SK-N-SH treated with all-trans-retinoic acid at 6 μM for 48 hours (cell line): ENCODE measurements around the gene ATF6.
"Not testable (repeated sequence)": the region's sequence is repeated elsewhere in the genome, so short reads cannot be mapped to it uniquely, and the experiment has no call there.

Experiments
- ATAC-seq: fragments of 200-7000 bp; cut with Tn5 transposase; 3 replicates; pipeline ENCODE4 v1.9.1; 2020; ENCODE audit warnings: mild to moderate bottlenecking, moderate library complexity
- ARNTL ChIP-seq: fragments of 450-650 bp; formaldehyde crosslinking; IDR thresholded peaks from 2 replicates; pipeline ENCODE4 v1.5.0; 2020; ENCODE audit warnings: low read depth, mild to moderate bottlenecking, moderate library complexity, borderline replicate concordance
- BACH2 ChIP-seq: fragments of 250-450 bp; sonication (Bioruptor Pico); IDR thresholded peaks from 2 replicates; pipeline ENCODE4 v1.9.0; 2021; ENCODE audit warnings: mild to moderate bottlenecking, borderline replicate concordance
- ESRRG ChIP-seq: fragments of 250-450 bp; sonication (Bioruptor Pico); IDR thresholded peaks from 2 replicates; pipeline ENCODE4 v1.6.1; 2021; ENCODE audit warnings: mild to moderate bottlenecking
- ISL1 ChIP-seq: fragments of 250-450 bp; sonication (Bioruptor Pico); IDR thresholded peaks from 2 replicates; pipeline ENCODE4 v2.1.2; 2022; ENCODE audit warnings: mild to moderate bottlenecking, moderate library complexity
- OSR1 ChIP-seq: fragments of 250-450 bp; sonication (Bioruptor Pico); IDR thresholded peaks from 2 replicates; pipeline ENCODE4 v1.8.0; 2022; ENCODE audit warnings: moderate library complexity, mild to moderate bottlenecking, inconsistent platforms
- RARB ChIP-seq: fragments of 250-450 bp; sonication (Bioruptor Pico); IDR thresholded peaks from 2 replicates; pipeline ENCODE4 v1.8.0; 2021; ENCODE audit warnings: mild to moderate bottlenecking, moderate library complexity
- SNAI2 ChIP-seq: fragments of 250-450 bp; sonication (Bioruptor Pico); IDR thresholded peaks from 2 replicates; pipeline ENCODE4 v1.5.0; 2020; ENCODE audit warnings: mild to moderate bottlenecking, moderate library complexity
- ZC3H10 ChIP-seq: fragments of 250-450 bp; sonication (Bioruptor Pico); IDR thresholded peaks from 2 replicates; pipeline ENCODE4 v1.5.1; 2021; ENCODE audit warnings: mild to moderate bottlenecking, moderate library complexity
- ZFP3 ChIP-seq: fragments of 250-450 bp; sonication (Bioruptor Pico); IDR thresholded peaks from 2 replicates; pipeline ENCODE4 v1.5.0; 2020; ENCODE audit warnings: mild to moderate bottlenecking, moderate library complexity
- ZNF565 ChIP-seq: fragments of 450-650 bp; formaldehyde crosslinking; conservative IDR thresholded peaks from 2 replicates; pipeline ENCODE4 v1.5.0; 2020; ENCODE audit warnings: low read depth, mild to moderate bottlenecking, moderate library complexity
- ZNF70 ChIP-seq: fragments of 450-650 bp; formaldehyde crosslinking; IDR thresholded peaks from 2 replicates; pipeline ENCODE4 v1.5.0; 2020; ENCODE audit warnings: mild to moderate bottlenecking, moderate library complexity
- ZNF8 ChIP-seq: fragments of 450-650 bp; formaldehyde crosslinking; IDR thresholded peaks from 2 replicates; pipeline ENCODE4 v1.5.0; 2020; ENCODE audit warnings: mild to moderate bottlenecking, moderate library complexity
- TF ChIP-seq, protein P1 (sequence below): fragments of 250-450 bp; sonication (Bioruptor Pico); IDR thresholded peaks from 2 replicates; pipeline ENCODE4 v1.8.0; 2021; ENCODE audit warnings: low read depth, mild to moderate bottlenecking, moderate library complexity, borderline replicate concordance
- TF ChIP-seq, protein P2 (sequence below): fragments of 250-450 bp; sonication (Bioruptor Pico); IDR thresholded peaks from 2 replicates; pipeline ENCODE4 v1.5.1; 2020; ENCODE audit warnings: low read depth, mild to moderate bottlenecking, moderate library complexity
- TF ChIP-seq, protein P3 (sequence below): fragments of 250-450 bp; sonication (Bioruptor Pico); IDR thresholded peaks from 2 replicates; pipeline ENCODE4 v1.5.1; 2021; ENCODE audit warnings: mild to moderate bottlenecking, moderate library complexity

ATF6 gene

DNA sequence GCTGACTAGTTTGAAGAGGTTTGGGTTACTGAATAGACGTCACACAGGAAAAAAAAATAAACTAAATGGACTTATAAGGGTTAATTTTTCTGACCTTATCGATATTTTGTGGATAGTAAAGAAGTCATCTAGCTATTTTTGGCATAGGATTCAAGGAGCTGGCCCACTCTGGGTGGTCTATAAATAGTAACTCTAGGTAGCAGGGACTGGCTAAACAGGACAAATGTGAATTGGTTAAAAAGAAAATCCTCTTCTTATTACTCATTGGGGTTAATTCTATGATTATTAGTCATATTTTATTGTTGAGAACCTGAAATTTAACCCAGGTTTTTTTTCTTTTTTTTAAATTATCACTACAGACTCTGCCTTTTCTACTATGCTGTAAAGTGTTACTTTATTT lies 61.7 kb downstream of the ATF6 start:
- TF ChIP-seq ARNTL (CRISPR knock-in tag): no peak
- no peak for TF ChIP-seq ZNF70 (CRISPR knock-in tag)
- no peak for TF ChIP-seq SNAI2 (CRISPR knock-in tag)
- no peak for TF ChIP-seq ESRRG
- TF ChIP-seq BACH2 (CRISPR knock-in tag): no peak
- no peak for TF ChIP-seq ZNF8 (CRISPR knock-in tag)
- TF ChIP-seq, protein P1, sequence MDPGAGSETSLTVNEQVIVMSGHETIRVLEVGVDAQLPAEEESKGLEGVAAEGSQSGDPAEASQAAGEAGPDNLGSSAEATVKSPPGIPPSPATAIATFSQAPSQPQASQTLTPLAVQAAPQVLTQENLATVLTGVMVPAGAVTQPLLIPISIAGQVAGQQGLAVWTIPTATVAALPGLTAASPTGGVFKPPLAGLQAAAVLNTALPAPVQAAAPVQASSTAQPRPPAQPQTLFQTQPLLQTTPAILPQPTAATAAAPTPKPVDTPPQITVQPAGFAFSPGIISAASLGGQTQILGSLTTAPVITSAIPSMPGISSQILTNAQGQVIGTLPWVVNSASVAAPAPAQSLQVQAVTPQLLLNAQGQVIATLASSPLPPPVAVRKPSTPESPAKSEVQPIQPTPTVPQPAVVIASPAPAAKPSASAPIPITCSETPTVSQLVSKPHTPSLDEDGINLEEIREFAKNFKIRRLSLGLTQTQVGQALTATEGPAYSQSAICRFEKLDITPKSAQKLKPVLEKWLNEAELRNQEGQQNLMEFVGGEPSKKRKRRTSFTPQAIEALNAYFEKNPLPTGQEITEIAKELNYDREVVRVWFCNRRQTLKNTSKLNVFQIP (CRISPR knock-in tag): no peak
- no peak for TF ChIP-seq RARB
- no peak for TF ChIP-seq ZFP3 (CRISPR knock-in tag)
- peak; percentile 89 for ATAC-seq

DNA sequence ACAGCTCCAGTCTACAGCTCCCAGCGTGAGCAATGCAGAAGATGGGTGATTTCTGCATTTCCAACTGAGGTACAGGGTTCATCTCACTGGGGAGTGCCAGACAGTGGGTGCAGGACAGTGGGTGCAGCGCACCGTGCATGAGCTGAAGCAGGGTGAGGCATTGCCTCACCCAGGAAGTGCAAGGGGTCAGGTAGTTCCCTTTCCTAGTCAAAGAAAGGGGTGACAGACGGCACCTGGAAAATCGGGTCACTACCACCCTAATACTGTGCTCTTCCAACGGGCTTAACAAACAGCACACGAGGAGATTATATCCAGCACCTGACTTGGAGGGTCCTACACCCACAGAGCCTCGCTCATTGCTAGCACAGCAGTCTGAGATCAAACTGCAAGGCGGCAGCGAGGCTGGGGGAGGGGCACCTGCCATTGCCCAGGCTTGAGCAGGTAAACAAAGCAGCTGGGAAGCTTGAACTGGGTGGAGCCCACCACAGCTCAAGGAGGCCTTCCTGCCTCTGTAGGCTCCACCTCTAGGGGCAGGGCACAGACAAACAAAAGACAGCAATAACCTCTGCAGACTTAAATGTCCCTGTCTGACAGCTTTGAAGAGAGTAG lies 66.3 kb downstream of the ATF6 start:
- ATAC-seq: not testable (repeated sequence)

DNA sequence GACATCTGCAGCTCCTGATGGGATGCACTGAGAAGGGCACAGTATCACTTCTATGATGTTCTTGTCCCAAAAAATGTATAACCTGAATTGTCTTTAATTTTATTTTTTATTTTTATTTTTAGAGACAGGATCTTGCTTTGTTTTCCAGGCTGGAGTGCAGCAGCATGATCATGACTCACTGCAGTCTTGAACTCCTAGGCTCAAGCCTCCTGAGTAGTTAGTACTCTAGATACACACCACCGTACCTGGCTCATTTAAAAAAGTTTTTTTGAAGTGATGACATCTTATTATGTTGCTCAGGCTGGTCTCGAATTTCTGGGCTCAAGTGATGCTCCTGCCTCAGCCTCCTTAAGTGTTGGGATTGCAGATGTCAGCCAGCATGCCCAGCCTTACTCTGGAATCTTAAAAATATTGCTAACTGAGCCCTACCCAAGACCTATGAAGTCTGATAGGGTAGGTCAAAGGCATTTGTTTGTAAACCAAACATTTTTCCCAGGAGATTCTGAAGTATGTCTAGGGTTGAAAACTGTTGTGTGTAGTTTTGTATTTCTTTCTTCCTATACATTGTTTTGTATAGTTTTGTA lies 68.9 kb downstream of the ATF6 start:
- peak; percentile 43 for ATAC-seq
- TF ChIP-seq, protein P2, sequence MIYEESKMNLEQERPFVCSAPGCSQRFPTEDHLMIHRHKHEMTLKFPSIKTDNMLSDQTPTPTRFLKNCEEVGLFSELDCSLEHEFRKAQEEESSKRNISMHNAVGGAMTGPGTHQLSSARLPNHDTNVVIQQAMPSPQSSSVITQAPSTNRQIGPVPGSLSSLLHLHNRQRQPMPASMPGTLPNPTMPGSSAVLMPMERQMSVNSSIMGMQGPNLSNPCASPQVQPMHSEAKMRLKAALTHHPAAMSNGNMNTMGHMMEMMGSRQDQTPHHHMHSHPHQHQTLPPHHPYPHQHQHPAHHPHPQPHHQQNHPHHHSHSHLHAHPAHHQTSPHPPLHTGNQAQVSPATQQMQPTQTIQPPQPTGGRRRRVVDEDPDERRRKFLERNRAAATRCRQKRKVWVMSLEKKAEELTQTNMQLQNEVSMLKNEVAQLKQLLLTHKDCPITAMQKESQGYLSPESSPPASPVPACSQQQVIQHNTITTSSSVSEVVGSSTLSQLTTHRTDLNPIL: no peak
- TF ChIP-seq ESRRG: no peak
- TF ChIP-seq OSR1 (CRISPR knock-in tag): no peak
- no peak for TF ChIP-seq ZNF565
- TF ChIP-seq, protein P1 (CRISPR knock-in tag): no peak
- TF ChIP-seq ZFP3 (CRISPR knock-in tag): no peak

DNA sequence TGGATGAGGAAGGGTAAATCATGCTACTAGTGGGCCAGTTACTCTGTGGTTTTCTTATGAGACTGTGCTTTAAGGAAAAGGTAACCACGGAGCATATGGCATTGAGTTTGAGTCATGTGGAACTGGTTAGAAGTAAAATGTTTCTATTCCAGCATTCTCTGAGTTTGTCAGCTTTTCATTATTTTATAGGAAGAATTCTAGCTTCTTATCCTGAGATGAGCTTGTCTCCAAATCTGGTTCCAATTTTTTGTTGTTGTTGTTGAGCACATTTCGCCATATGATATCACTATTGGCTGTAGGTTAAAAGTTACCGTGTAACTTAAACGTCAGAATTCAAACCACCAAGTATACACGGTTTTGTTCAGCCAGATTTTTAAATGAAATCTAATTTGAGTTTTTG lies 69.9 kb downstream of the ATF6 start:
- TF ChIP-seq BACH2 (CRISPR knock-in tag) (no peak), ARNTL (CRISPR knock-in tag) (no peak), SNAI2 (CRISPR knock-in tag) (no peak), ZFP3 (CRISPR knock-in tag) (no peak)
- TF ChIP-seq, protein P1 (CRISPR knock-in tag): no peak
- ATAC-seq: peak; percentile 88

DNA sequence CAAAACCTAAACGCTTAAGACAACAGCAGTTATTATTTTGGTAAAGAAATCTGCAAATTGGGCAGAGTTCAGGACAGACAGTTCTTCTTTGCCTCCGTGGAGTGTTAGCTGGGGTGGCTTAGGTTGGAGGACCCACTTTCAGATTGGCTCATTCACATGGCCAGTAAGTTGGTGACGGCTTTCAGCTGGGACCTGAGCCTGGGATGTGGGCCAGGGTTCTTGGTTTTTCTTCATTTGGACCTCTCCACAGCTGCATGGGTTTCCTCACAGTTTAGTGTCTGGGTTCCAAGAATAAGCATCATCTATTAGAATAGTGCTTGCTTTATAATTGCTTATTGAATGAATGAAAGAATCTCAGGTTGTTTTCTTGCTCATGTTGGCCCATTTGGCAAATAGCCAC lies 72.2 kb downstream of the ATF6 start:
- TF ChIP-seq ZC3H10 (no peak), RARB (no peak), ISL1 (no peak), ZNF8 (CRISPR knock-in tag) (no peak)
- TF ChIP-seq, protein P3, sequence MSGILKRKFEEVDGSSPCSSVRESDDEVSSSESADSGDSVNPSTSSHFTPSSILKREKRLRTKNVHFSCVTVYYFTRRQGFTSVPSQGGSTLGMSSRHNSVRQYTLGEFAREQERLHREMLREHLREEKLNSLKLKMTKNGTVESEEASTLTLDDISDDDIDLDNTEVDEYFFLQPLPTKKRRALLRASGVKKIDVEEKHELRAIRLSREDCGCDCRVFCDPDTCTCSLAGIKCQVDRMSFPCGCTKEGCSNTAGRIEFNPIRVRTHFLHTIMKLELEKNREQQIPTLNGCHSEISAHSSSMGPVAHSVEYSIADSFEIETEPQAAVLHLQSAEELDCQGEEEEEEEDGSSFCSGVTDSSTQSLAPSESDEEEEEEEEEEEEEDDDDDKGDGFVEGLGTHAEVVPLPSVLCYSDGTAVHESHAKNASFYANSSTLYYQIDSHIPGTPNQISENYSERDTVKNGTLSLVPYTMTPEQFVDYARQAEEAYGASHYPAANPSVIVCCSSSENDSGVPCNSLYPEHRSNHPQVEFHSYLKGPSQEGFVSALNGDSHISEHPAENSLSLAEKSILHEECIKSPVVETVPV (CRISPR knock-in tag): no peak
- TF ChIP-seq, protein P2: no peak

More for the DNA sequence above, 72.2 kb downstream of the ATF6 start:
- ATAC-seq: no peak
